Stomach (tissue), 4 donors: Measurements from ENCODE around the gene POLE.

Experiments
- POLR2A ChIP-seq, 4 donors: fragments of 450-650 bp; IDR thresholded peaks; one replicate each; pipeline ENCODE4 v1.6.1; 2016; ENCODE audit warnings: antibody characterized with exemption in 4 of 4, control low read depth in 2 of 4, mild to moderate bottlenecking in 1 of 4, moderate library complexity in 1 of 4
- TF ChIP-seq, protein P1 (sequence below), 7 experiments: fragments of 450-650 bp in 4 of 7; fragments of 200-600 bp in 3 of 7; sonication (generic) in 3 of 7; IDR thresholded peaks; one replicate each; pipeline ENCODE4 v1.5.1; 2016 to 2019; ENCODE audit warnings: antibody characterized with exemption in 7 of 7, control low read depth in 2 of 7, mild to moderate bottlenecking in 1 of 7

- TF ChIP-seq POLR2A (IDR thresholded peaks at IDR 0.05): no peak
- TF ChIP-seq, protein P1, sequence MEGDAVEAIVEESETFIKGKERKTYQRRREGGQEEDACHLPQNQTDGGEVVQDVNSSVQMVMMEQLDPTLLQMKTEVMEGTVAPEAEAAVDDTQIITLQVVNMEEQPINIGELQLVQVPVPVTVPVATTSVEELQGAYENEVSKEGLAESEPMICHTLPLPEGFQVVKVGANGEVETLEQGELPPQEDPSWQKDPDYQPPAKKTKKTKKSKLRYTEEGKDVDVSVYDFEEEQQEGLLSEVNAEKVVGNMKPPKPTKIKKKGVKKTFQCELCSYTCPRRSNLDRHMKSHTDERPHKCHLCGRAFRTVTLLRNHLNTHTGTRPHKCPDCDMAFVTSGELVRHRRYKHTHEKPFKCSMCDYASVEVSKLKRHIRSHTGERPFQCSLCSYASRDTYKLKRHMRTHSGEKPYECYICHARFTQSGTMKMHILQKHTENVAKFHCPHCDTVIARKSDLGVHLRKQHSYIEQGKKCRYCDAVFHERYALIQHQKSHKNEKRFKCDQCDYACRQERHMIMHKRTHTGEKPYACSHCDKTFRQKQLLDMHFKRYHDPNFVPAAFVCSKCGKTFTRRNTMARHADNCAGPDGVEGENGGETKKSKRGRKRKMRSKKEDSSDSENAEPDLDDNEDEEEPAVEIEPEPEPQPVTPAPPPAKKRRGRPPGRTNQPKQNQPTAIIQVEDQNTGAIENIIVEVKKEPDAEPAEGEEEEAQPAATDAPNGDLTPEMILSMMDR (IDR thresholded peaks at IDR 0.05): no peak
These were observed 53.7 kb downstream of the POLE start for GRCh38 chr12:132633398-132633797.
